Mesenchymal stem cell (in vitro differentiated cells and primary cell): Measurements from ENCODE around the gene KIAA1614.
"Not testable (repeated sequence)": the region's sequence is repeated elsewhere in the genome, so short reads cannot be mapped to it uniquely, and the experiment has no call there.

Experiments used
- DNase-seq: peaks from one replicate; pipeline ENCODE4 v3.0.0-alpha.2; 2013
- H2AFZ ChIP-seq: one replicate; pipeline ENCODE4 v1.6.1; 2013; ENCODE audit warnings: low read depth, mild to moderate bottlenecking, control low read depth, inconsistent platforms, low read length, moderate library complexity
- H2AK5ac ChIP-seq: 2 replicates; pipeline ENCODE4 v1.6.1; 2013; ENCODE audit warnings: low read length, moderate library complexity, mild to moderate bottlenecking, inconsistent platforms; ENCODE audit not compliant: severe bottlenecking
- H2BK120ac ChIP-seq: one replicate; pipeline ENCODE4 v1.6.1; 2013; ENCODE audit warnings: low read depth, mild to moderate bottlenecking, inconsistent platforms, low read length, moderate library complexity
- H2BK12ac ChIP-seq, 2 experiments: one replicate each; pipeline ENCODE4 v1.6.1; 2013; ENCODE audit warnings: inconsistent platforms in 2 of 2, low read length in 2 of 2, mild to moderate bottlenecking in 2 of 2, moderate library complexity in 2 of 2, control low read depth in 1 of 2
- H2BK15ac ChIP-seq: one replicate; pipeline ENCODE4 v1.6.1; 2013; ENCODE audit warnings: mild to moderate bottlenecking, low read depth, inconsistent platforms; ENCODE audit not compliant: poor library complexity, severe bottlenecking
- H2BK5ac ChIP-seq: 2 replicates; pipeline ENCODE4 v1.6.1; 2013; ENCODE audit warnings: low read depth, mild to moderate bottlenecking, low read length, control low read depth, inconsistent platforms; ENCODE audit not compliant: poor library complexity, severe bottlenecking
- H3K14ac ChIP-seq, 2 experiments: one replicate each; pipeline ENCODE4 v1.6.1; 2013; ENCODE audit warnings: inconsistent platforms in 2 of 2, low read length in 2 of 2, control low read depth in 1 of 2, mild to moderate bottlenecking in 1 of 2, moderate library complexity in 1 of 2
- H3K18ac ChIP-seq, 2 experiments: one replicate each; pipeline ENCODE4 v1.6.1; 2013; ENCODE audit warnings: inconsistent platforms in 2 of 2, low read length in 2 of 2, control low read depth in 1 of 2, low read depth in 1 of 2, mild to moderate bottlenecking in 1 of 2
- H3K23ac ChIP-seq, 2 experiments: one replicate each; pipeline ENCODE4 v1.6.1; 2013; ENCODE audit warnings: inconsistent platforms in 2 of 2, low read length in 2 of 2, mild to moderate bottlenecking in 2 of 2, moderate library complexity in 2 of 2, control low read depth in 1 of 2
- H3K27ac ChIP-seq: 2 replicates; pipeline ENCODE4 v1.5.1; 2013; ENCODE audit warnings: mild to moderate bottlenecking, moderate library complexity, low read length, control low read depth, inconsistent platforms; ENCODE audit not compliant: poor library complexity, severe bottlenecking
- H3K27me3 ChIP-seq, 2 experiments: 2 replicates each; pipeline versions ENCODE4 v1.6.1 to v1.7.0; 2013; ENCODE audit warnings: low read length in 2 of 2, mild to moderate bottlenecking in 2 of 2, moderate library complexity in 2 of 2, control low read depth in 1 of 2, inconsistent platforms in 1 of 2; ENCODE audit not compliant: control insufficient read depth in 1 of 2, insufficient read depth in 1 of 2
- H3K36me3 ChIP-seq, 2 experiments: 2 replicates each; pipeline versions ENCODE4 v1.6.1 to v1.7.0; 2013; ENCODE audit warnings: low read length in 2 of 2, control low read depth in 1 of 2, inconsistent platforms in 1 of 2, low read depth in 1 of 2, mild to moderate bottlenecking in 1 of 2; ENCODE audit not compliant: insufficient read depth in 2 of 2, control insufficient read depth in 1 of 2
- H3K4ac ChIP-seq, 2 experiments: one replicate each; pipeline ENCODE4 v1.6.1; 2013; ENCODE audit warnings: inconsistent platforms in 2 of 2, low read length in 2 of 2, mild to moderate bottlenecking in 2 of 2, moderate library complexity in 2 of 2, control low read depth in 1 of 2, low read depth in 1 of 2
- H3K4me1 ChIP-seq: 2 replicates; pipeline ENCODE4 v1.6.1; 2013; ENCODE audit warnings: low read depth, low read length, control low read depth; ENCODE audit not compliant: control insufficient read depth, insufficient read depth
- H3K4me2 ChIP-seq: 2 replicates; pipeline ENCODE4 v1.6.1; 2013; ENCODE audit warnings: low read length, mild to moderate bottlenecking, inconsistent platforms; ENCODE audit not compliant: poor library complexity, severe bottlenecking
- H3K4me3 ChIP-seq, 2 experiments: 2 replicates each; pipeline versions ENCODE4 v1.5.1 to v1.7.0; 2013; ENCODE audit warnings: low read length in 2 of 2, mild to moderate bottlenecking in 2 of 2, control low read depth in 1 of 2, low read depth in 1 of 2; ENCODE audit not compliant: insufficient read depth in 1 of 2
- H3K79me1 ChIP-seq: replicated peaks from 2 replicates; pipeline ENCODE4 v1.6.1; 2013; ENCODE audit warnings: mild to moderate bottlenecking, control low read depth, low read length, inconsistent platforms; ENCODE audit not compliant: poor library complexity, severe bottlenecking
- H3K9ac ChIP-seq: 2 replicates; pipeline ENCODE4 v1.7.0; 2013; ENCODE audit warnings: mild to moderate bottlenecking, low read length, moderate library complexity
- H3K9me3 ChIP-seq: 2 replicates; pipeline ENCODE4 v1.7.0; 2013; ENCODE audit warnings: mild to moderate bottlenecking, low read length; ENCODE audit not compliant: control insufficient read depth
- H4K8ac ChIP-seq: one replicate; pipeline ENCODE4 v1.6.1; 2013; ENCODE audit warnings: inconsistent platforms, mild to moderate bottlenecking, low read length, moderate library complexity
- H4K91ac ChIP-seq: one replicate; pipeline ENCODE4 v1.6.1; 2013; ENCODE audit warnings: mild to moderate bottlenecking, low read length, inconsistent platforms
- WGBS: methylation state at CpG from one replicate; pipeline ENCODE4 v1.1.7; 2013; ENCODE audit warnings: mixed read lengths; 5-methylcytosine and 5-hydroxymethylcytosine counted together

KIAA1614 gene

GRCh38 chr1:180966312-180966711, 53.6 kb downstream of the KIAA1614 start:
- Histone ChIP-seq H3K27me3 (no peaks in the 10 kb centered on the region), H3K18ac (no peak overlapping the region)
- 97% methylated on average over 4 of the region's 4 CpGs for WGBS

GRCh38 chr1:180966744-180967536, 54.2 kb downstream of the KIAA1614 start:
- Histone ChIP-seq H2AFZ (no peak overlapping the region), H4K8ac (no peak overlapping the region), H3K9ac (no peak overlapping the region), H2BK5ac (no peak overlapping the region), H3K27ac (no peak overlapping the region), H3K27me3 (no peaks in the 10 kb centered on the region), H2AK5ac (no peak overlapping the region), H3K4me2 (no peak overlapping the region), H3K18ac (no peak overlapping the region), H3K23ac (no peak overlapping the region), H4K91ac (no peak overlapping the region), H2BK120ac (no peak overlapping the region), H3K4ac (no peak overlapping the region), H3K4me3 (no peak overlapping the region), H3K9me3 (no peaks in the 10 kb centered on the region), H3K14ac (no peak overlapping the region), H3K4me1 (peaks cover 3% of the 10 kb centered on the region), H2BK15ac (no peak overlapping the region), H2BK12ac (no peak overlapping the region), H3K36me3 (peaks cover 46% of the 10 kb centered on the region in 2 experiments), H3K79me1 (peaks cover 46% of the 10 kb centered on the region)
- DNase-seq: no peak
- 85% methylated on average over 15 of the region's 15 CpGs for WGBS

More at GRCh38 chr1:180966312-180966711, 53.6 kb downstream of the KIAA1614 start:
- Histone ChIP-seq H4K8ac (no peak overlapping the region), H3K23ac (no peak overlapping the region), H4K91ac (no peak overlapping the region), H2BK15ac (no peak overlapping the region), H2AK5ac (no peak overlapping the region), H3K4ac (no peak overlapping the region), H2BK12ac (no peak overlapping the region), H2AFZ (no peak overlapping the region), H3K4me1 (peaks cover 3% of the 10 kb centered on the region), H3K36me3 (peaks cover 40 to 42% of the 10 kb centered on the region in 2 experiments), H3K4me3 (no peak overlapping the region), H2BK120ac (no peak overlapping the region), H3K27ac (no peak overlapping the region), H3K14ac (no peak overlapping the region), H2BK5ac (no peak overlapping the region), H3K9ac (no peak overlapping the region), H3K4me2 (no peak overlapping the region), H3K9me3 (no peaks in the 10 kb centered on the region), H3K79me1 (peaks cover 45% of the 10 kb centered on the region)
- DNase-seq: no peak

GRCh38 chr1:180967558-180967957, 54.9 kb downstream of the KIAA1614 start:
- no peak for DNase-seq
- Histone ChIP-seq H3K4ac (no peak overlapping the region), H3K18ac (no peak overlapping the region), H3K9me3 (no peaks in the 10 kb centered on the region), H3K27ac (no peak overlapping the region), H2BK5ac (no peak overlapping the region), H3K4me3 (no peak overlapping the region), H3K14ac (no peak overlapping the region), H3K9ac (no peak overlapping the region), H3K23ac (no peak overlapping the region), H2AFZ (no peak overlapping the region), H2BK12ac (no peak overlapping the region), H3K79me1 (peaks cover 46% of the 10 kb centered on the region), H3K36me3 (peaks cover 50% of the 10 kb centered on the region in 2 experiments), H2AK5ac (no peak overlapping the region), H2BK120ac (no peak overlapping the region), H2BK15ac (no peak overlapping the region), H4K8ac (no peak overlapping the region), H3K27me3 (no peaks in the 10 kb centered on the region), H4K91ac (no peak overlapping the region), H3K4me2 (no peak overlapping the region), H3K4me1 (no peaks in the 10 kb centered on the region)
- 41% methylated on average over 1 of the region's 1 CpG for WGBS

GRCh38 chr1:180968834-180969233, 56.1 kb downstream of the KIAA1614 start:
- not testable (repeated sequence) for H3K9me3 ChIP-seq, H2AK5ac ChIP-seq, H2BK12ac ChIP-seq, H4K8ac ChIP-seq, H3K27me3 ChIP-seq, DNase-seq, H3K14ac ChIP-seq, H2AFZ ChIP-seq, H3K4me3 ChIP-seq, H3K9ac ChIP-seq, H2BK15ac ChIP-seq, H3K4ac ChIP-seq, H3K4me1 ChIP-seq, H3K18ac ChIP-seq, H3K23ac ChIP-seq, H2BK5ac ChIP-seq, H3K4me2 ChIP-seq, H4K91ac ChIP-seq, H3K27ac ChIP-seq, H2BK120ac ChIP-seq
- WGBS: 96% methylated on average over 8 of the region's 8 CpGs
- Histone ChIP-seq H3K79me1 (peaks cover 47% of the 10 kb centered on the region), H3K36me3 (peaks cover 52 to 56% of the 10 kb centered on the region in 2 experiments)
